Measurements from ENCODE around the gene HHIPL1.
"Not testable (repeated sequence)": the region's sequence is repeated elsewhere in the genome, so short reads cannot be mapped to it uniquely, and the experiment has no call there.

The HHIPL1 gene

GRCh38 chr14:99634443-99634842 is 10.5 kb upstream of the HHIPL1 start:
- Mint-ChIP-seq H3K4me3 (no peak overlapping the region), H3K36me3 (ENCODE audit: low read depth) (no peaks in the 10 kb centered on the region), H3K27me3 (peaks cover 2% of the 10 kb centered on the region), H3K9me3 (no peaks in the 10 kb centered on the region), H3K27ac (no peak overlapping the region), H3K4me1 (ENCODE audit: low read depth) (no peaks in the 10 kb centered on the region)
- intact Hi-C loops (cut with micrococcal nuclease), result no loop called here

- Mint-ChIP-seq H3K4me3 (no peak overlapping the region), H3K9me3 (no peaks in the 10 kb centered on the region), H3K36me3 (ENCODE audit: low read depth) (no peaks in the 10 kb centered on the region), H3K4me1 (ENCODE audit: low read depth) (no peaks in the 10 kb centered on the region), H3K27ac (no peak overlapping the region), H3K27me3 (peaks cover 2% of the 10 kb centered on the region)
- intact Hi-C loops (cut with micrococcal nuclease), result no loop called here
These were observed 9.8 kb upstream of the HHIPL1 start for GRCh38 chr14:99635116-99635515.

DNA sequence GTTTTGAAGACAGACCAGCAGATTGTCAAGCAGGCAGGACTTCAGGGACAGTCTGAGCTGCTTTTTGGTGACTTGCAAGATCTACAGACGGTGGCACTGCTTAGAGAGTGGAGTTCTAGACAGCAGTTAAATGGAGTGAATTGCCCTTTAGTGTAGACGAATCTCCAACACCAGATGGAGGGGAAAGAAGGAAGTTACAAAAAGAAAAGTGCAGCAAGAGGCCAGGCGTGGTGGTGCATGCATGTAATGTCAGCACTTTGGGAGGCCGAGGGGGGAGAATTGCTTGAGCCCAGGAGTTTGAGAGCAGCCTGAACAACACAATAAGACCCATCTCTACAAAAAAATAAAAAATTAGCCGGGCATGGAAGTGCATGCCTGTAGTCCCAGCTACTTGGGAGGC is 8.4 kb upstream of the HHIPL1 start:
- peaks cover 4% of the 10 kb centered on the region for H3K27me3 Mint-ChIP-seq
- no peak overlapping the region for H3K27ac Mint-ChIP-seq
- H3K9me3 Mint-ChIP-seq, result no peaks in the 10 kb centered on the region
- H3K36me3 Mint-ChIP-seq (ENCODE audit: low read depth), result no peaks in the 10 kb centered on the region
- intact Hi-C loops (cut with micrococcal nuclease), result no loop called here
- no peak overlapping the region for H3K4me3 Mint-ChIP-seq
- no peaks in the 10 kb centered on the region for H3K4me1 Mint-ChIP-seq (ENCODE audit: low read depth)

GRCh38 chr14:99637624-99638023 is 7.3 kb upstream of the HHIPL1 start:
- Mint-ChIP-seq H3K36me3 (ENCODE audit: low read depth) (no peaks in the 10 kb centered on the region), H3K9me3 (no peaks in the 10 kb centered on the region), H3K4me1 (ENCODE audit: low read depth) (no peaks in the 10 kb centered on the region), H3K27ac (no peak overlapping the region), H3K4me3 (no peak overlapping the region), H3K27me3 (peaks cover 4% of the 10 kb centered on the region)
- intact Hi-C loops (cut with micrococcal nuclease), result no loop called here

DNA sequence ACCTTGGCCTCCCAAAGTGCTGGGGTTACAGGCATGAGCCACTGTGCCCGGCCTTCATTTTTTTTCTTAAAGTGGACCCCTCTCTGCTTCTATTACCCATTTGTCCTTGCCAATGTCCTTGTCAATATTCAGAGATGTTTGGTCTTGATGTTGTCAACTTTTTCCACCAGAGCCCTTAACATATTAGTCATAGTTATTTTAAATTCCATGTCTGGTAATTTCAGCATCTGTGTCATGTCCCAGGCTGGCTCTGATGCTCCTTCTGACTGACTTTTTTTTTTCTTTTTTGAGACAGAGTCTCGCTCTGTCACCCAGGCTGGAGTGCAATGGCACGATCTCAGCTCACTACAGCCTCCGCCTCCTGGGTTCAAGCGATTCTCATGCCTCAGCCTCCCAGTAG is 2.2 kb upstream of the HHIPL1 start:
- H3K9me3 Mint-ChIP-seq; H3K36me3 Mint-ChIP-seq (ENCODE audit: low read depth); H3K27ac Mint-ChIP-seq; H3K4me1 Mint-ChIP-seq (ENCODE audit: low read depth); H3K4me3 Mint-ChIP-seq; intact Hi-C loops (cut with micrococcal nuclease): not testable (repeated sequence)
- H3K27me3 Mint-ChIP-seq, result peaks cover 48% of the 10 kb centered on the region

DNA sequence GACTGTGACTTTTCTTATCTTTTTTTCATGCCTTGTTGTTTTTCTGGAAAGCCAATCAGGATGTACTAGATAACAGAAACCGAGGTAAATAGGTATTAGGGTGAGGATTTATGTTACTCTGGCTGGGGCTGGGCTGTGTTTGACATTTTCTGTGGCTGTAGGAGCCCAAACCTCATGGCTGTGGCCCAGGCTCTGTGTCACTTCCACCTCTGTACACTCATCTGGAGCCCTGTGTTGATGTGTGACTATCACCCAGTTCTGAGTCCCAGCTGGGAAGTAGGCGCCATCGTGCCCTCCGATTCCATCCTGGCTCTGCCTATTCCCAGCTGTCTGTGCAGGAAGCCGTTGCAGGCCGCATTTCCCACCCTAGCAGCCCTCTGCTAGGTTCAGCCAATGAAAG is 1.6 kb upstream of the HHIPL1 start:
- Mint-ChIP-seq H3K27me3 (peaks cover 50% of the 10 kb centered on the region), H3K36me3 (ENCODE audit: low read depth) (no peaks in the 10 kb centered on the region)
- intact Hi-C loops (cut with micrococcal nuclease), result no loop called here

GRCh38 chr14:99644035-99644587 is 818 bp upstream of the HHIPL1 start:
- H3K36me3 Mint-ChIP-seq (ENCODE audit: low read depth), result no peaks in the 10 kb centered on the region
- H3K9me3 Mint-ChIP-seq, result no peaks in the 10 kb centered on the region
- no peaks in the 10 kb centered on the region for H3K4me1 Mint-ChIP-seq (ENCODE audit: low read depth)
- no peak overlapping the region for H3K4me3 Mint-ChIP-seq
- H3K27ac Mint-ChIP-seq, result no peak overlapping the region
- intact Hi-C loops (cut with micrococcal nuclease), result no loop called here
- H3K27me3 Mint-ChIP-seq, result peaks cover 52% of the 10 kb centered on the region

More for the DNA sequence above, 1.6 kb upstream of the HHIPL1 start:
- H3K9me3 Mint-ChIP-seq, result no peaks in the 10 kb centered on the region
- H3K4me3 Mint-ChIP-seq, result no peak overlapping the region
- no peaks in the 10 kb centered on the region for H3K4me1 Mint-ChIP-seq (ENCODE audit: low read depth)
- H3K27ac Mint-ChIP-seq, result no peak overlapping the region

GRCh38 chr14:99645545-99646505 is 896 bp downstream of the HHIPL1 start:
- Mint-ChIP-seq H3K27me3 (peaks cover 52% of the 10 kb centered on the region), H3K4me3 (no peak overlapping the region)

GRCh38 chr14:99647411-99647810 is 2.5 kb downstream of the HHIPL1 start:
- Mint-ChIP-seq H3K27ac (no peak overlapping the region), H3K4me3 (no peak overlapping the region), H3K36me3 (ENCODE audit: low read depth) (no peaks in the 10 kb centered on the region), H3K4me1 (ENCODE audit: low read depth) (no peaks in the 10 kb centered on the region), H3K9me3 (no peaks in the 10 kb centered on the region), H3K27me3 (peaks cover 49% of the 10 kb centered on the region)
- intact Hi-C loops (cut with micrococcal nuclease), result no loop called here

More at GRCh38 chr14:99645545-99646505, 896 bp downstream of the HHIPL1 start:
- Mint-ChIP-seq H3K36me3 (ENCODE audit: low read depth) (no peaks in the 10 kb centered on the region), H3K27ac (no peak overlapping the region), H3K4me1 (ENCODE audit: low read depth) (no peaks in the 10 kb centered on the region), H3K9me3 (no peaks in the 10 kb centered on the region)
- intact Hi-C loops (cut with micrococcal nuclease), result no loop called here

- peaks cover 45% of the 10 kb centered on the region for H3K27me3 Mint-ChIP-seq
- H3K36me3 Mint-ChIP-seq (ENCODE audit: low read depth), result no peaks in the 10 kb centered on the region
These were observed 3.3 kb downstream of the HHIPL1 start for GRCh38 chr14:99648027-99648784.

GRCh38 chr14:99649219-99649618 is 4.3 kb downstream of the HHIPL1 start:
- no peaks in the 10 kb centered on the region for H3K36me3 Mint-ChIP-seq (ENCODE audit: low read depth)
- H3K9me3 Mint-ChIP-seq, result no peaks in the 10 kb centered on the region
- intact Hi-C loops (cut with micrococcal nuclease), result no loop called here
- H3K4me1 Mint-ChIP-seq (ENCODE audit: low read depth), result no peaks in the 10 kb centered on the region
- no peak overlapping the region for H3K27ac Mint-ChIP-seq
- H3K4me3 Mint-ChIP-seq, result no peak overlapping the region
- peaks cover 38% of the 10 kb centered on the region for H3K27me3 Mint-ChIP-seq

More at GRCh38 chr14:99648027-99648784, 3.3 kb downstream of the HHIPL1 start:
- H3K9me3 Mint-ChIP-seq, result no peaks in the 10 kb centered on the region
- no peaks in the 10 kb centered on the region for H3K4me1 Mint-ChIP-seq (ENCODE audit: low read depth)
- H3K4me3 Mint-ChIP-seq, result no peak overlapping the region
- intact Hi-C loops (cut with micrococcal nuclease), result no loop called here
- H3K27ac Mint-ChIP-seq, result no peak overlapping the region

DNA sequence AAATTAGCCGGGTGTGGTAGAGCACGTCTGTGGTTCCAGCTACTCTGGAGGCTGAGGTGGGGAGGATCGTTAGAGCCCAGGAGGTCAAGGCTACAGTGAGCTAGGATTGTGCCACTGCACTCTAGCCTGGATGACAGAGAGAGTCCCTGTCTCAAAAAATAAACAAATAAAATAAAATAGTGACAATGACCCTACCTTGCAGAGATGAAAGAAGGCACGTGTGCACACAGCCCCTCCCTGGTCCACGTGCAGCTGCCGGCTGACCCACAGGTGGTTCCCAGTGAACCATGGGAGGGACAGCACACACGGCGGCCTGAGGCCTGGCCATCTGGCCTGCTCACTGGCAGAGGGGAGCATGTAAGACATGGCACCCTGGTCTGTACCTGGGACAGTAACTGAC is 4.7 kb downstream of the HHIPL1 start:
- intact Hi-C loops (cut with micrococcal nuclease), result no loop called here
- Mint-ChIP-seq H3K27ac (no peak overlapping the region), H3K4me1 (ENCODE audit: low read depth) (no peaks in the 10 kb centered on the region), H3K36me3 (ENCODE audit: low read depth) (no peaks in the 10 kb centered on the region), H3K27me3 (peaks cover 38% of the 10 kb centered on the region), H3K9me3 (no peaks in the 10 kb centered on the region), H3K4me3 (no peak overlapping the region)

- H3K4me1 Mint-ChIP-seq (ENCODE audit: low read depth), result no peaks in the 10 kb centered on the region
- H3K4me3 Mint-ChIP-seq, result no peak overlapping the region
- no peak overlapping the region for H3K27ac Mint-ChIP-seq
- intact Hi-C loops (cut with micrococcal nuclease), result no loop called here
- no peaks in the 10 kb centered on the region for H3K36me3 Mint-ChIP-seq (ENCODE audit: low read depth)
- H3K9me3 Mint-ChIP-seq, result no peaks in the 10 kb centered on the region
- peaks cover 37% of the 10 kb centered on the region for H3K27me3 Mint-ChIP-seq
These were observed 5.3 kb downstream of the HHIPL1 start for GRCh38 chr14:99650189-99650588.
